Prostate gland (tissue), 2 donors: ENCODE data around the gene TLX1. TPM values are rescaled to one million over a fixed set of nuclear protein-coding genes. Genes with fewer than 3 reads are reported as not detected.

ENCODE experiments used
- DNase-seq: peaks from one replicate; pipeline ENCODE4 v3.0.0-alpha.2; 2019; ENCODE audit warnings: low spot score
- H3K27ac ChIP-seq, 2 donors: fragments of 200-600 bp; sonication (generic); 2 replicates each; pipeline ENCODE4 v1.5.1; 2017 to 2019
- H3K27me3 ChIP-seq: fragments of 200-600 bp; sonication (generic); replicated peaks from 2 replicates; pipeline ENCODE4 v1.5.1; 2019; ENCODE audit not compliant: insufficient read depth
- H3K36me3 ChIP-seq, 2 donors: fragments of 200-600 bp; sonication (generic); 1 replicate in 1 of 2; 2 replicates in 1 of 2; pipeline versions ENCODE4 v1.5.1 to v1.8.1; 2017 to 2019
- H3K4me1 ChIP-seq: fragments of 200-600 bp; sonication (generic); replicated peaks from 2 replicates; pipeline ENCODE4 v1.5.1; 2019
- H3K4me3 ChIP-seq, 2 donors: fragments of 200-600 bp; sonication (generic); 2 replicates each; pipeline ENCODE4 v1.5.1; 2017 to 2019
- H3K9me3 ChIP-seq: fragments of 200-600 bp; sonication (generic); 2 replicates; pipeline ENCODE4 v1.5.1; 2017
- POLR2A ChIP-seq: fragments of 450-650 bp; IDR thresholded peaks from one replicate; pipeline ENCODE4 v1.6.1; 2016; ENCODE audit warnings: antibody characterized with exemption, mild to moderate bottlenecking
- POLR2AphosphoS5 ChIP-seq: sonication (generic); formaldehyde crosslinking; IDR thresholded peaks from one replicate; pipeline ENCODE4 v1.6.1; 2017; ENCODE audit warnings: antibody characterized with exemption
- WGBS: methylation state at CpG from one replicate; pipeline ENCODE4 v1.1.5; 2018; 5-methylcytosine and 5-hydroxymethylcytosine counted together
- intact Hi-C: fragments of 100-400 bp; cut with DNase I; formaldehyde crosslinking; loops from one replicate; pipeline ENCODE4 v1.14.2; 2022
- total RNA-seq, 2 donors: library from RNA; depleted of rRNA; stranded (reverse); fragments of >200 nt; gene quantifications; one replicate each; pipeline ENCODE4 v1.1.0, GENCODE V29; 2016
- TF ChIP-seq, protein P1 (sequence below), 4 experiments: fragments of 200-600 bp in 2 of 4; fragments of 450-650 bp in 2 of 4; sonication (generic) in 2 of 4; IDR thresholded peaks; 1 replicate in 3 of 4; 2 replicates in 1 of 4; pipeline ENCODE4 v1.5.1; 2016 to 2019; ENCODE audit warnings: antibody characterized with exemption in 4 of 4, mild to moderate bottlenecking in 2 of 4, moderate library complexity in 2 of 4

The TLX1 gene
- total RNA-seq, 2 donors from 2014 or later = 0.05 to 0.34 TPM

DNA sequence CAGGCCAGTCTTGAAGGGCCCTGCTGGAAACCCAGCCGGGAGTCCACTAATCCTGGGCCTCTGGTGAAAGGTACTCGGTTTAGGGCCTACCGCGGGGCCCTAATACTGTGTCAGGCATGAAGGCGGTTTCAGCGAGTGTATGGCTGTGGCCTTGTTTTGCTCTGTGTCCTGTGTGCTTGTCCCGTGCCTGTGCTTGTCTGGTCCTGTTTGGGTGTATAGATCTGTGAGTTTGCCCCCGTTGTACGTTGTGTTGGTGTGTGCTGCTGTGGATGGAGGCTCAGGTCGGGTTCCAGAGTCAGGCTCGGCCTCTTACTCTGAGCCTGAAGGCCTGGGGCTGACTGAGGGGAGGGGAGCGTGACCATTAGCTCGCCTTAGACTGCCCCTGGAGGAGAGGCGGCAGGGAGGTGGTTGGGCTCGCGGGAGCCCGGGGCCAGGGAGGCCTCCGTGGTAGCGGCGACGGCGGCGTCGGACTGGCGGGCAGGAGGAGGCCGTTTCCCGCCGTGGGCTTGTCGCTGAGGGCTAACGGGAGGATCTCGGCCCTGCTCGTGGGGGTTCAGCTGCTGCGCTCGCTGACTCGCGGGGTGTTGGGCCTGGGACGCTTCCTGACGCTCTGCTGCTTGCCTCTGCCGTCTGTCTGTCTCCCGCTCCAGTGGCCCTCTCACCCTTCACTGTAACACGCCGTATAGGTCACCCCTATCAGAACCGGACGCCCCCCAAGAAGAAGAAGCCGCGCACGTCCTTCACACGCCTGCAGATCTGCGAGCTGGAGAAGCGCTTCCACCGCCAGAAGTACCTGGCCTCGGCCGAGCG, 2.6 kb downstream of the TLX1 start:
- no peaks in the 10 kb centered on the region for H3K9me3 ChIP-seq
- intact Hi-C loops = no loop called here
- no peak overlapping the region for H3K4me3 ChIP-seq
- H3K4me1 ChIP-seq = peaks cover 10% of the 10 kb centered on the region
- 23% methylated on average over 35 of the region's 54 CpGs for WGBS
- peaks cover 64% of the 10 kb centered on the region for H3K27me3 ChIP-seq
- no peak overlapping the region for H3K27ac ChIP-seq
- no peak for TF ChIP-seq POLR2A
- TF ChIP-seq, protein P1, sequence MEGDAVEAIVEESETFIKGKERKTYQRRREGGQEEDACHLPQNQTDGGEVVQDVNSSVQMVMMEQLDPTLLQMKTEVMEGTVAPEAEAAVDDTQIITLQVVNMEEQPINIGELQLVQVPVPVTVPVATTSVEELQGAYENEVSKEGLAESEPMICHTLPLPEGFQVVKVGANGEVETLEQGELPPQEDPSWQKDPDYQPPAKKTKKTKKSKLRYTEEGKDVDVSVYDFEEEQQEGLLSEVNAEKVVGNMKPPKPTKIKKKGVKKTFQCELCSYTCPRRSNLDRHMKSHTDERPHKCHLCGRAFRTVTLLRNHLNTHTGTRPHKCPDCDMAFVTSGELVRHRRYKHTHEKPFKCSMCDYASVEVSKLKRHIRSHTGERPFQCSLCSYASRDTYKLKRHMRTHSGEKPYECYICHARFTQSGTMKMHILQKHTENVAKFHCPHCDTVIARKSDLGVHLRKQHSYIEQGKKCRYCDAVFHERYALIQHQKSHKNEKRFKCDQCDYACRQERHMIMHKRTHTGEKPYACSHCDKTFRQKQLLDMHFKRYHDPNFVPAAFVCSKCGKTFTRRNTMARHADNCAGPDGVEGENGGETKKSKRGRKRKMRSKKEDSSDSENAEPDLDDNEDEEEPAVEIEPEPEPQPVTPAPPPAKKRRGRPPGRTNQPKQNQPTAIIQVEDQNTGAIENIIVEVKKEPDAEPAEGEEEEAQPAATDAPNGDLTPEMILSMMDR (IDR thresholded peaks at IDR 0.05) = no peak
- TF ChIP-seq POLR2AphosphoS5 = no peak
- H3K36me3 ChIP-seq = no peaks in the 10 kb centered on the region
- DNase-seq = no peak

DNA sequence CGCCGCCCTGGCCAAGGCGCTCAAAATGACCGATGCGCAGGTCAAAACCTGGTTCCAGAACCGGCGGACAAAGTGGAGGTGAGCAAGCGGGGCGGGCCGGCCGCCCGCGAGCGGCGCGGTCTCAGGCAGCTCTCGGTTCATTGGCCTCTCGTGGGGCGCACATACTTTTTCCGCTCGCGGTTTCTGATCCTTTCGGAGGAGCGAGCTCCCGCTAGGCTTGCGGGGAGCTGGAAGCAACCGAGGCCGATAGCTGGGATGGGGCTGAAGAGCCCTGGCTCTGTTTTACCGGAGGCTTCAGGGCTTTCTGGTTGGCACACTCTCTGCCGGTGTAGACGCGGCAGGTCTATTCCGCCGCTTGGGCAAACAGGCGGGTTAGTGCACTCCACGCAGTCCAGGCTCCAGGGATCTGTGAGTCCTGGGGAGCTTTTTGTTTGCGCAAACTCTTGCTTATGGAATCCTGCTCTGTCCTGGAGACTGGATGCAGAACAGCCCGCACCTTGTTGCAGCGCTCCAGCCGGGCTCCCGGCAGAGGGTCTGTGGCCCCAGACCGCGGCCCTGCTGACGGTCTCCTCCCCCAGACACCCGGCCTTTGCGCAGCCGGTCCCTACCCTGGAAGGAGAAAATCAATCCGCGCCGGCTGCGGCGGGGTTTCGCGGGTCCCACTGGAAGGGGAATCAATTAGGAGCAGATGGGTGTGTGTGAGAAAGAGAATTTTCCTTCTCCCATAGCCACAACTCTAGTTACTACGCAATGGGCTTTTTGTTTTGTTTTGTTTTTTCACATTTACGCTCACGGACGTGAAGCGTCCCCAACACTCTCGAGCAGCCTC, 3.4 kb downstream of the TLX1 start:
- intact Hi-C loops = no loop called here
- Histone ChIP-seq H3K27ac (no peak overlapping the region), H3K36me3 (no peaks in the 10 kb centered on the region), H3K4me1 (peaks cover 10% of the 10 kb centered on the region), H3K4me3 (no peak overlapping the region), H3K9me3 (no peaks in the 10 kb centered on the region), H3K27me3 (peaks cover 72% of the 10 kb centered on the region)
- no peak for DNase-seq
- 3% methylated on average over 60 of the region's 60 CpGs for WGBS
- TF ChIP-seq POLR2A (no peak), POLR2AphosphoS5 (no peak)
- TF ChIP-seq, protein P1 (IDR thresholded peaks at IDR 0.05) = no peak

DNA sequence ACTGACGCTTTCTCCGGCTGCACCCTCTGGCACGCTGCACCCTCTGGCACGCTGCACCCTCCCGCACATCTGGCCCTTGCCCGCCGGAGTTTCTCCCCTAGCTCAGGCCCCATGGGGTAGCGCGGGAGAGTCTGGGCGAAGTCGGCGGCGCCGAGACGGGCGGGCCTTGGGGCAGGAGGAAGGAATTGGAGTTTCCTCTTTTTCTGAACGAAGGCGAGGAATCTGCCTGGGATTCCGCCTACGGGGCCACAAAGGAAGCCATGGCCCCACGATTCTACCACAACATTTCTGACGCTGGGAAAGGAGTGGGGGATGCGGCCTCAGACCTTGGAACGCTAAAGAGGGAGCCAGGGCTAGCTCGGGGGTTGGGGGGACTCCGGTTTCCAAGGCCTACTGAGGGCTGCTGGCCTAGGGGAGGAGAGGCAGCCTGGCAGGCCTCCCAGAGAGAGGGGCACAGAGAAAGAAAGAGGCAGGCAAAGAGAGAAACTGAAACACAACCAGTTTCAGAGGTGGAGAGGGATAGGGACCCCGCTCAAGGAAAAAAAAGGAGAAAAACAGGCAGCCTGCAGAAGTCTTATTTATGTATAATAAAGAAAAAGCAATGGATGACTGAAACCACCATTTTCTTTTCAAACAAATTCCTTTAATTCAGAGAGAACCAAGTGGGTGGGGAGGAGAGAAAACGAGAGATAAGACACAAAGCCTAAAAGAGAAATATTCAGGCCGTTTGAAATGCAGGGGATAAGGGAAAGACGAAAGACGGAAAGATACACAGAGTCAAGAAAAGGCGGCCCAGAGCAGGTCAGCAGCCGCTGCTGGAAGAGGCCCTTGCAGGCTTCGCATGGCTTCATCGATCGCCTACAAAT, 4.3 kb downstream of the TLX1 start:
- H3K4me1 ChIP-seq = peaks cover 10% of the 10 kb centered on the region
- H3K27ac ChIP-seq = no peak overlapping the region
- peaks cover 78% of the 10 kb centered on the region for H3K27me3 ChIP-seq
- no peak overlapping the region for H3K4me3 ChIP-seq
- TF ChIP-seq POLR2AphosphoS5 (no peak), POLR2A (no peak)
- TF ChIP-seq, protein P1 (IDR thresholded peaks at IDR 0.05) = no peak
- intact Hi-C loops = no loop called here
- H3K36me3 ChIP-seq = no peaks in the 10 kb centered on the region
- 19% methylated on average over 36 of the region's 36 CpGs for WGBS
- no peak for DNase-seq
- H3K9me3 ChIP-seq = no peaks in the 10 kb centered on the region

DNA sequence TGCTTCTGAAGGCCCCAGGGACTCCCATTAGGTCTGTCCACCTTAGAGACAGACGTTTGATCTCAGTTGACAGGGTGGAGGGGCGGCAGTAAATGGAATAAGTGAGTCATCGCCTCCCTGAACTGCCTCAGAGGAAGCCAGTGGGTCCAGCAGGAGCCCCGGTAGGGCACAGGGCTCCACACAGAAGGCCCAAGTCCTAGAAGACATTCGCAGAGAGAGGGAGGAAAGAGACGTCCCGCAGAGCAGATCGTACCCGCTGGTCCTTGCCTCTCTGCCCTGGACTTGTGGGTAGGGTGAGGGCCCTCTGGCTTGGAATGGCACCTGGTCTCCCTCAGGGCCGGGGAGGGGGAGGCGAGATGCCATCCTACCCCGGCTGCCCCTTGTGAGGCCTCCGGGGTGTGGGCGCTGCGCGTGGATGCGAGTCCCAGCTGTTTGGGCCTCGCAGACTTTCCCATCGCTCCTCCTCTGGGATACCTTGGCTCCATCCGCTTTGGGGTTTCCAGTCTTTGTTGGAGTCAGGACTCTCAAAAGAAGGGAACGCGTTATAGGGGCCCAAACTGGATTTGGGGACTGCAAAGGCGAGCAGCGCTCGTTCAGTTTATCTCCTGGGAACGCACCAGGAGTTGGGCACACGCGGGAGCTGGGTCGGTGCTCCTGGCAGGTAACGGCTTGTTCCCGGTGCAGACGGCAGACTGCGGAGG, 5.1 kb downstream of the TLX1 start:
- DNase-seq = no peak
- no peak overlapping the region for H3K4me3 ChIP-seq
- no peaks in the 10 kb centered on the region for H3K36me3 ChIP-seq
- peaks cover 78% of the 10 kb centered on the region for H3K27me3 ChIP-seq
- no peaks in the 10 kb centered on the region for H3K9me3 ChIP-seq
- TF ChIP-seq, protein P1 (IDR thresholded peaks at IDR 0.05) = no peak
- TF ChIP-seq POLR2A (no peak), POLR2AphosphoS5 (no peak)
- 8% methylated on average over 29 of the region's 33 CpGs for WGBS
- no peak overlapping the region for H3K27ac ChIP-seq
- H3K4me1 ChIP-seq = peaks cover 8% of the 10 kb centered on the region
- intact Hi-C loops = no loop called here
